Thymus (tissue), 11 donors: Measurements from ENCODE around the gene ERRFI1. TPM values are rescaled to one million over a fixed set of nuclear protein-coding genes. Genes with fewer than 3 reads are reported as not detected.
A peak's percentile ranks its signal among the peaks of the same experiment; 100 is the strongest.

Source experiments
- DNase-seq, 9 donors: peaks; one replicate each; pipeline ENCODE4 v3.0.0-alpha.2; 2013; ENCODE audit warnings: low spot score in 9 of 9, low read depth in 6 of 9, missing footprints in 1 of 9
- H3K27ac ChIP-seq, 2 donors: one replicate each; pipeline ENCODE4 v1.5.1; 2013; ENCODE audit warnings: control low read depth in 1 of 2, low read depth in 1 of 2, low read length in 1 of 2, mild to moderate bottlenecking in 1 of 2, moderate library complexity in 1 of 2
- H3K27me3 ChIP-seq, 2 donors: one replicate each; pipeline ENCODE4 v1.5.1; 2013; ENCODE audit warnings: low read length in 1 of 2; ENCODE audit not compliant: control insufficient read depth in 2 of 2, insufficient read depth in 1 of 2
- H3K36me3 ChIP-seq, 2 donors: one replicate each; pipeline ENCODE4 v1.5.1; 2013; ENCODE audit warnings: low read length in 1 of 2, mild to moderate bottlenecking in 1 of 2, moderate library complexity in 1 of 2; ENCODE audit not compliant: control insufficient read depth in 2 of 2, insufficient read depth in 2 of 2
- H3K4me1 ChIP-seq, 2 donors: one replicate each; pipeline ENCODE4 v1.5.1; 2013; ENCODE audit warnings: low read length in 2 of 2; ENCODE audit not compliant: control insufficient read depth in 2 of 2, insufficient read depth in 2 of 2
- H3K4me3 ChIP-seq, 2 donors: one replicate each; pipeline ENCODE4 v1.5.1; 2013; ENCODE audit warnings: low read length in 2 of 2, control low read depth in 1 of 2, mild to moderate bottlenecking in 1 of 2
- H3K9me3 ChIP-seq, 2 donors: one replicate each; pipeline ENCODE4 v1.5.1; 2013; ENCODE audit warnings: low read length in 1 of 2, mild to moderate bottlenecking in 1 of 2; ENCODE audit not compliant: control insufficient read depth in 2 of 2, insufficient read depth in 1 of 2
- WGBS: extraction: QIAGEN DNeasy Blood & Tissue Kit; methylation state at CpG from one replicate; pipeline ENCODE4 v1.1.7; 2013; 5-methylcytosine and 5-hydroxymethylcytosine counted together
- polyA plus RNA-seq: library from polyadenylated mRNA; stranded (reverse); fragments of 200-250 nt; gene quantifications from one replicate; pipeline ENCODE4 v1.2.3, GENCODE V29; 2013
- total RNA-seq: library from RNA; stranded (reverse); fragments of 120-200 nt; gene quantifications from one replicate; pipeline ENCODE4 v1.2.4, GENCODE V29; 2013
- donor health status: healthy.

The ERRFI1 gene
- total and polyA plus RNA-seq, 2 donors = 3.5 to 75.0 TPM

GRCh38 chr1:8003438-8004112 is 22.5 kb downstream of the ERRFI1 start:
- peak overlapping the region in 1 of 2 donors; percentile 53 for H3K27ac ChIP-seq
- WGBS = 97% methylated on average over 6 of the region's 6 CpGs
- peaks cover 0 to 10% of the 10 kb centered on the region in 2 donors for H3K4me1 ChIP-seq

GRCh38 chr1:8002921-8003320 is 23.2 kb downstream of the ERRFI1 start:
- no peak overlapping the region for H3K4me3 ChIP-seq
- H3K36me3 ChIP-seq = peaks cover 0 to 3% of the 10 kb centered on the region in 2 donors
- no peak overlapping the region for H3K27ac ChIP-seq
- H3K27me3 ChIP-seq = no peaks in the 10 kb centered on the region
- no peaks in the 10 kb centered on the region for H3K9me3 ChIP-seq
- DNase-seq = no peak
- 97% methylated on average over 4 of the region's 4 CpGs for WGBS
- H3K4me1 ChIP-seq = peaks cover 0 to 10% of the 10 kb centered on the region in 2 donors

More at GRCh38 chr1:8003438-8004112, 22.5 kb downstream of the ERRFI1 start:
- H3K36me3 ChIP-seq = peaks cover 0 to 3% of the 10 kb centered on the region in 2 donors
- no peaks in the 10 kb centered on the region for H3K9me3 ChIP-seq
- no peak overlapping the region for H3K4me3 ChIP-seq
- no peaks in the 10 kb centered on the region for H3K27me3 ChIP-seq
- no peak for DNase-seq

GRCh38 chr1:8002329-8002910 is 23.7 kb downstream of the ERRFI1 start:
- no peak for DNase-seq
- Histone ChIP-seq H3K27me3 (no peaks in the 10 kb centered on the region), H3K9me3 (no peaks in the 10 kb centered on the region), H3K4me1 (peaks cover 0 to 10% of the 10 kb centered on the region in 2 donors), H3K4me3 (no peak overlapping the region), H3K27ac (peak overlapping the region in 1 of 2 donors; percentile 5), H3K36me3 (peaks cover 0 to 3% of the 10 kb centered on the region in 2 donors)
- WGBS = 98% methylated on average over 6 of the region's 6 CpGs

GRCh38 chr1:7995437-7995836 is 30.7 kb downstream of the ERRFI1 start:
- Histone ChIP-seq H3K27ac (no peak overlapping the region), H3K9me3 (no peaks in the 10 kb centered on the region), H3K27me3 (no peaks in the 10 kb centered on the region), H3K4me3 (no peak overlapping the region), H3K36me3 (no peaks in the 10 kb centered on the region), H3K4me1 (no peaks in the 10 kb centered on the region)
- over 99% methylated on average over 5 of the region's 5 CpGs for WGBS
- no peak for DNase-seq

- 100% methylated on average over 1 of the region's 1 CpG for WGBS
- Histone ChIP-seq H3K36me3 (no peaks in the 10 kb centered on the region), H3K9me3 (no peaks in the 10 kb centered on the region), H3K4me1 (no peaks in the 10 kb centered on the region), H3K27me3 (no peaks in the 10 kb centered on the region), H3K4me3 (no peak overlapping the region), H3K27ac (no peak overlapping the region)
- no peak for DNase-seq
These were observed 31.3 kb downstream of the ERRFI1 start for GRCh38 chr1:7994827-7995226.

GRCh38 chr1:7993593-7994479 is 32.3 kb downstream of the ERRFI1 start:
- no peaks in the 10 kb centered on the region for H3K27me3 ChIP-seq
- 91% methylated on average over 19 of the region's 19 CpGs for WGBS
- H3K36me3 ChIP-seq = no peaks in the 10 kb centered on the region
- no peaks in the 10 kb centered on the region for H3K9me3 ChIP-seq
- no peak overlapping the region for H3K4me3 ChIP-seq
- no peak for DNase-seq
- no peaks in the 10 kb centered on the region for H3K4me1 ChIP-seq
- no peak overlapping the region for H3K27ac ChIP-seq

GRCh38 chr1:7992885-7993284 is 33.2 kb downstream of the ERRFI1 start:
- Histone ChIP-seq H3K36me3 (no peaks in the 10 kb centered on the region), H3K4me1 (no peaks in the 10 kb centered on the region), H3K9me3 (no peaks in the 10 kb centered on the region), H3K27me3 (no peaks in the 10 kb centered on the region), H3K4me3 (no peak overlapping the region), H3K27ac (no peak overlapping the region)
- 97% methylated on average over 4 of the region's 4 CpGs for WGBS
- no peak for DNase-seq

GRCh38 chr1:7991504-7992440 is 34.3 kb downstream of the ERRFI1 start:
- H3K4me3 ChIP-seq = no peak overlapping the region
- H3K27me3 ChIP-seq = no peaks in the 10 kb centered on the region
- 97% methylated on average over 18 of the region's 18 CpGs for WGBS
- no peaks in the 10 kb centered on the region for H3K9me3 ChIP-seq
- H3K36me3 ChIP-seq = peaks cover 0 to 4% of the 10 kb centered on the region in 2 donors
- no peak overlapping the region for H3K27ac ChIP-seq
- no peak for DNase-seq
- H3K4me1 ChIP-seq = no peaks in the 10 kb centered on the region
